GM21526 (cell line): Measurements from ENCODE around the gene IGF1R.
"Not testable (repeated sequence)": the region's sequence is repeated elsewhere in the genome, so short reads cannot be mapped to it uniquely, and the experiment has no call there.

ENCODE experiments used
- ATAC-seq: cut with Tn5 transposase; IDR thresholded peaks from one replicate; pipeline ENCODE4 v1.9.1; 2021; ENCODE audit warnings: moderate library complexity; ENCODE audit not compliant: unreplicated experiment, low FRiP score

IGF1R gene

DNA sequence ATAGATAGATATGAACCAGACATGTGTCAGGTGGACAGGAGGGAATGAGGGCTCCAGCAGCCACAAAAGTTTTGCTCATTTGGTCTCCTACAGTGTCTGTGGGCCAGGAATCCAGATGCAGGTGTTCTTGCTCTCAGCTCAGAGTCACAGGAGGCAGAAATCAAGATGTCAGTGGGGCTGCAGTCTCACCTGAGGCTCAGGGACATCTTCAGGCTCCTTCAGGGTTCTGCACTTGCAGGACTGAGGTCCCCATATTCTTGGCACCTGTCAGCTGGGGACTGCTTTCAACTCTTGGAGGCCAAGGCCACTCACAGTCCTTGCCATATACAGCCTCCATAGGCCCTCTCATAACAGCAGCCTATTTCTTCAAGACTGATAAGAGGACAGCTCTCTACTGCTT, 301.9 kb downstream of the IGF1R start:
- no peak for ATAC-seq

DNA sequence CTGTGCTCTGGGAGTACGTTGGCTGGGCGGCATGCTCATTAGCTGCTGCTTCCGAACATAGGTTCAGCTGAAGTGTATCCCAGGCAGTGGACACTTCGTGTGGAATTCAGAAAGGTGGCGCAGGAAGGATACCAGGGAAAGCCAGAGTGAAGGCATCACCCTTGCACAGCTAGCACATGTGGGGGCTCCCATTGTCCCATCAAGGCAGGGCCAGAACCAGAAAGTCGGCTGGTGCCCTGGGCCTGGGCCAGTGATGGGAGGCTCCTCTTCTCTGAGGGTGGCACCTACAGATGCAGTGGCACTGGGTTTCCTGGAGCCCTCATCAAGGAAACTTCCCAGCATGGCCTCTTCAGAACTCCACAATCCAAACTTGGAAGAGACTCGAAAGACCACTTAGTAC, 302.7 kb downstream of the IGF1R start:
- no peak for ATAC-seq

GRCh38 chr15:98951493-98952320, 303.4 kb downstream of the IGF1R start:
- no peak for ATAC-seq

GRCh38 chr15:98952381-98952803, 304.1 kb downstream of the IGF1R start:
- peak; percentile 97 for ATAC-seq

DNA sequence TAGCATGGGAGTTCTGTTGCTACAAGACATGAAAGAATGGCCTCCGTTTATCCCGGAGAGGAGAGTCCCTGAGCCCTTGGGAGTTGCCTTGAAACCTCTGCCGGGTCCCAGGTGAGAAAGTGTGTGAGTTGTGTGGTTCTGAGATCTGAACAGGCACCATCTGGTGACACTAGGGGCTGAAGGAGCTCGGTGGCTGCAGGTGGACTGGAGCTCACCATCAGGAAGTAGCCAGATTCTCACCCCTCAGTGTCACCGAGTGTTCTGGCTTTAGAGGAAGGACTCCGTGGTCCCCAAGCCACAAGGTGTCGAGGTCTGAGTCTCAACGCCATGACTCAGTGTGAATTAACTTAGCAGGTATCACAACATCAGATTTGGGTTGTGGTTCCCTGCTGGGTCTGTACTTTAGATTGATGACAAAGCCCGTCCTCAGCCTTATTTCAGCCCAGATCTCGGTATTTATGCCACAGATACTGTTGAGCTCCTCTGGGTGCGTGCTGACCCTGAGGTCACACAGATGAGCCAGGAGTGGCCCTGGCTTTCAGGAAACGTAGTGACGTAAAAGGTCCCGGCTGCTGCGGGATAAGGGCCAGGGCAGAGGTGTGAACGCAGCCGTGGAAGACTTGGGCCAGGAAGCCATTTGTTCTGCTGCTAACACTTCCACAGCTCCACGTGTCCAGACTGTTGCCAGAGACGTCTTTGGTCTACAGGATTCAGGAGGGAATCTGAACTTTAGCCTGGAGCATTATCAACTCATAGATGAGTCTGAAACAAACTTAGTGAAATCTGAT, 304.9 kb downstream of the IGF1R start:
- ATAC-seq, result no peak

- ATAC-seq, result no peak
Observed at GRCh38 chr15:98953968-98954367, 305.6 kb downstream of the IGF1R start.

DNA sequence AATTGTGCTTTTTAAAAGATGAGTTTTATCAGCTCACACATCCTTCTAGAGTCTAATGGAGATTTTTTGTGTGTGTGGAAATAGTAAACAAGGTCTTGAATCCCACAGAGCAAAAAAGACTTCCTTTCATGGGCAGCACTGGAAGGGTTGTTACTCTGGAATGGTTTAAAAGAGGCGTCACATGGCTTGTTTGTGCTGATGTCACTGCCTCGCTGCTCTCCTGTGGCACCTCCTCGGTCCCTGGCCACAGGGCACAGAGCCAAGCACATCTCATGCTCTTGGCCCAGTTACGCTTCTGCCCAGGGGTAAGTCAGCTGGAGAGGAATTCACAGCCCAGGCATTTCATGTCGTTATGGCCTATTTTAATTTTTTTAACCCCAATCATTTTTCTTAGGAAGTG, 306.1 kb downstream of the IGF1R start:
- no peak for ATAC-seq

DNA sequence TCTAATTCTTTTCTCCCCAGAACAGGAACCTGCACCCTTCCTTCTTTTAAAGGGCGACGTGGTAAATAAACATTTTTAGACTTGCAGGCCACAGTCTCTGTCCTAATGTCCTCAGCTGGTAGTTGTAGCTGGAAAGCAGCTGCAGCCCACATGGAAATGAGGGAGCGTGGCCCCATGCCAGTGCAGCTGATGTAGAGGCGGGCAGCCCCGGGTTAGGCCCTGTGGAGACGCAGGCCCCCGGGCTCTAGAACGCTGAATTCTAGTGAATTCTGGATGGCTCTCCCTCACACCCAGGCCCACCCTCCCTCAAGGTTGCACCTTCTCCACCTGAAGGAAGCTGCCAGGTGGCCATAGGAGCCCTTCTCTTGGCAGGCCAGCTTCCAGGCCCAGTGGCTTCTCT, 307.0 kb downstream of the IGF1R start:
- ATAC-seq, result no peak

DNA sequence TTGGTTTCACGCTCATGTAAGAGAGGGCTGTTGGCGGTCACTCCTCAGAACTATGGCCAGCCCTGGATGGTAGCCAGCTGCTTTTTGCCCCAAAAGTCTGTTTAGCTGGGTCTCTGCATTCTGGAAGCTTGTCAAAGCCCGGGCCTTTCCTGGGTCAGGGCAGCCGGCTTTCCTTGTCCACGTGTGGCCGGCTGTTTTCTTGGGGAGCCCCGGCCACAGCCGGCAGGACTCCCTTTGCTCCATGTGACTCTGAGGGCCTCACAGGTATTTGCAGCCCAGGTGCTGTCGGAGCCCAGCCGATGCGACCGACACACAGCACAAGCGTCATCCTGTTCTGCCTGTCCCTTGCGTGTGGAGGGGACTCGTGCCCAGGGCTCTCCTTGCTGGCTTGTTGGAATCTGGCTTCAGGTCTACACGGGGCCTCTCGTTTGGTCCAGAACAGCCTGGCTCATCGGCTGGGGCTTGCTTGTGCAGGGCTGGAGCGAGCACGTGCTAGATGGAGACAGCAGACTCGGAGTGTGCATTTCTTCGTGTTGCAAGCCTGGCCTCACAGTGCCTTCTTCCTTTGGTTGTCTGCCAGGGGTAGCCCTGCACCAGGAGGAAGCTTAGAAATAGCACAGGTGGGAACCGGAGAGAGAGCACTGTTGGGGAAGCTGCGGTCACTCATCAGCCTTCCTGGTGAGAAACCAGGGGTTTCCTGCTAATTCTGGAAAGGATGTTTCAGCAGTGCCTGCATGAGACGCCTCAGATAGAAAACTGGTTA, 307.8 kb downstream of the IGF1R start:
- no peak for ATAC-seq

GRCh38 chr15:98956796-98957553, 308.6 kb downstream of the IGF1R start:
- no peak for ATAC-seq

DNA sequence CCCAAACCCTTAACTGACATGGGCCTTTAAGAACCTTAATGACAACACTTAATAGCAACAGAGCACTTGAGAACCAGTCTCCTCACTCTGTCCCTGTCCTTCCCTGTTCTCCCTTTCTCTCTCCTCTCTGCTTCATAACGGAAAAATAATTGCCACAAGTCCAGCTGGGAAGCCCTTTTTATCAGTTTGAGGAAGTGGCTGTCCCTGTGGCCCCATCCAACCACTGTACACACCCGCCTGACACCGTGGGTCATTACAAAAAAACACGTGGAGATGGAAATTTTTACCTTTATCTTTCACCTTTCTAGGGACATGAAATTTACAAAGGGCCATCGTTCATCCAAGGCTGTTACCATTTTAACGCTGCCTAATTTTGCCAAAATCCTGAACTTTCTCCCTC, 309.3 kb downstream of the IGF1R start:
- no peak for ATAC-seq

DNA sequence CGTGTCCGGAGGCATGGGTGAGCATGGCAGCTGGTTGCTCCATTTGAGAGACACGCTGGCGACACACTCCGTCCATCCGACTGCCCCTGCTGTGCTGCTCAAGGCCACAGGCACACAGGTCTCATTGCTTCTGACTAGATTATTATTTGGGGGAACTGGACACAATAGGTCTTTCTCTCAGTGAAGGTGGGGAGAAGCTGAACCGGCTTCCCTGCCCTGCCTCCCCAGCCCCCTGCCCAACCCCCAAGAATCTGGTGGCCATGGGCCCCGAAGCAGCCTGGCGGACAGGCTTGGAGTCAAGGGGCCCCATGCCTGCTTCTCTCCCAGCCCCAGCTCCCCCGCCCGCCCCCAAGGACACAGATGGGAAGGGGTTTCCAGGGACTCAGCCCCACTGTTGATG, 309.7 kb downstream of the IGF1R start:
- ATAC-seq, result no peak

- ATAC-seq, result no peak
Observed at GRCh38 chr15:98958918-98959639, 310.7 kb downstream of the IGF1R start.

DNA sequence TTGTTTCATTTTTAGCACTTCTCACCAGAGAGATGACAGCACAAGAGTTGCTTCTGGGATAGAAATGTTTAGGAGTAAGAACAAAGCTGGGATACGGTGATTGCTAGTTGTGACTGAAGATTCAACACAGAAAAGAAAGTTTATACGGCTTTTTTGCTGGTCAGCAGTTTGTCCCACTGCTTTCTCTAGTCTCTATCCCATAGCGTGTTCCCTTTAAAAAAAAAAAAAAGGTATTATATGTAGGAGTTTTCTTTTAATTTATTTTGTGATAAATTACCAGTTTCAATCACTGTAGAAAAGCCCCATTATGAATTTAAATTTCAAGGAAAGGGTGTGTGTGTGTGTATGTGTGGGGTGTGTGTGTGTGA, 311.3 kb downstream of the IGF1R start:
- ATAC-seq, result no peak

- ATAC-seq, result no peak
Observed at GRCh38 chr15:98960555-98961050, 312.3 kb downstream of the IGF1R start.

- no peak for ATAC-seq
Observed at GRCh38 chr15:98963444-98963843, 315.1 kb downstream of the IGF1R start.

DNA sequence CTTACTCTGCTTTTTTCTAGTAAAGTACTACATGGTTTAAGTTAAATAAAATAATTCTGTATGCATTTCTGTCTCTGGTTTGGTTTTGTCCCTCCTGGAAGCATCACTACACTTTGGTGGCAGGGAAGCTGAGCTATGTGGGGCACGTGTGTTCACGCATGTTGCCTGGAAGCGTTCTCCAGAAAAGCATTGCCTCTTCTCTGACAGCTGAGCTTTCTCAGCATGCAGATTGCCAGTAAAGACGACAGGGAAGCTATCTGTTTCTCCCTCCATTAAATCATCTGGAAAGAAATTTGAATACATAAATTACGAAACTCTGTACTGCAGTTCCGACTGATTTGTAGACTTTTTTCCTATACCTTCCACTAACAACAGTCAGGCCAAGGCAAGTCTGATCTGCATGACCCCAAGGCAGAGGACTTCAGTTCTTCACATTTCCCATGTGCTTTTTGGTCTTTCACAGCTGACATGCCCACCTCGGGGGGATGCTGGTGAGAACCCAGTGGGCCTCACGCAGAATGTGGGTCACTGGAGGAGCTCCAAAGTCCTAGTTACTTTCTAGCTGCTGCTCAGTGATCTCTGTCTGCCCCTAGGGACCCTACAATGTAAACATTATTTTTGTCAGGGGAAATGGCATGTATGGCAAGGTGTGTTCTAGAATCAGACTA, 316.3 kb downstream of the IGF1R start:
- no peak for ATAC-seq

DNA sequence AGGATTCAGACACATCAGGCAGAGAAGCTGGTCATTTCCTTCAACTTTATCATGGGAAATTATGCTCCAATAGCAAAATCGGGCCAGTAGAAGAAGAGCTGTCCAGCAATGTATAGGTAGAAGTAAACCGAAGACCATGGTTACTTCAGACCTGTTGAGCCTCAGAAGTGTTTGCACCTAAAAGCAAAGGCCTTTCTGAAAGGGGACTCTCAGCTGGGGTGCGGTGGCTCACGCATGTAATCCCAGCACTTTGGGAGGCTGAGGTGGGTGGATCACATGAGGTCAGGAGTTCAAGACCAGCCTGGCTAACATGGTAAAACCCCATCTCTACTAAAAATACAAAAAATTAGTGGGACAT, 316.8 kb downstream of the IGF1R start:
- ATAC-seq, result not testable (repeated sequence)

GRCh38 chr15:98965597-98965996, 317.3 kb downstream of the IGF1R start:
- ATAC-seq, result no peak
